Activated T-cell treated with anti-CD3 and anti-CD28 coated beads, Interleukin-2, amount 50 U/mL, for 48 hours (primary cell): ENCODE results near the gene UNG.
"Not testable (repeated sequence)": the region's sequence is repeated elsewhere in the genome, so short reads cannot be mapped to it uniquely, and the experiment has no call there.

ENCODE experiments used
- DNase-seq, 2 experiments: peaks; one replicate each; pipeline ENCODE4 v3.0.0-alpha.2; 2020

Gene UNG

DNA sequence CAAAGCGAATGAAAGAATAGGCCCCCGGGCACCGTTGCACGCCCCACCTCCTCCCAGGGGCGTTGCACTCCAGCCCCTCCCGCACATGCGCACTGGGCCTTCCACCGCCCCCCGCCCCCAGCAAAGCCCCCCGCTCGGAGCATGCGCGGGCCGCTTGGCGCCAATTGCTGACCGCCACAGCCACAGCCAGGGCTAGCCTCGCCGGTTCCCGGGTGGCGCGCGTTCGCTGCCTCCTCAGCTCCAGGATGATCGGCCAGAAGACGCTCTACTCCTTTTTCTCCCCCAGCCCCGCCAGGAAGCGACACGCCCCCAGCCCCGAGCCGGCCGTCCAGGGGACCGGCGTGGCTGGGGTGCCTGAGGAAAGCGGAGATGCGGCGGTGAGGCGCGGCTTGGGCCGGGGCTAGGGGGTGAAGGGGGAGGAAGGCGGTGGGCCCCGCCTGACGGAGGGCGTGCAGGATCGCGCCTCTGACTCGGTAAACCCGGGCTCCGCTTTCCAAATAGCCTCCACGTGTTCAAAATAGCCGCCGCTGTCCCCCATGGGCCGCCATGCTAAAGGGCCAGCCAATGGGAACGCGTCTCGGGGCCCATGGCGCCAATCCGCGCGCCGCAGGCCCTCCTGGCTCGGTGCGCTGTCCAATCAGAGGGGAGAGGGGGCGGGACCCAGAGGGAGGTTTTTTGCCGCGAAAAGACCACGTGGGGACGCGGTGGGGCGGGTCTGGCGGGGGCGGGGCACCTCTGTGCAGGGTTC lies at the start of gene UNG:
Gene UNG, plus strand, starts transcription at position 163 of the 748 bp plus-strand sequence. Its CDS starts 83 bp downstream, at position 246.
- peak; percentile 96 to 97 for DNase-seq

GRCh38 chr12:109048706-109049105 lies 48.7 kb upstream of the UNG start:
- DNase-seq = not testable (repeated sequence)

DNA sequence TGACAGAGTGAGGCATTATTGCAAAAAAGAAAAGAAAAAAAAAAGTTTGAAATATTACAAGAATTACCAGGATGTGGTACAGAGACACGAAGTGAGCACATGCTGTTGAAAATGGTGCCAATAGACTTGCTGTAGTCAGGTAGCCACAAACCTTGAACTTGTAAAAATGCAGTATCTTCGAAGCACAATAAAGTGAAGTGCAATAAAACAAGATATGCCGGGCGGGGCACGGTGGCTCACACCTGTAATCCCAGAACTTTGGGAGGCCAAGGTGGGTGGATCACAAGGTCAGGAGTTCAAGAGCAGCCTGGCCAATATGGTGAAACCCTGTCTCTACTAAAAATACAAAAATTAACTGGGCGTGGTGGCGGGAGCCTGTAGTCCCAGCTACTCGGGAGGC lies 47.6 kb upstream of the UNG start:
- DNase-seq = not testable (repeated sequence)

- no peak for DNase-seq
Observed at GRCh38 chr12:109052097-109052413, 45.3 kb upstream of the UNG start.

GRCh38 chr12:109052414-109053323 lies 44.7 kb upstream of the UNG start, which contains the start of gene USP30:
Gene USP30 (plus strand): TSS chr12:109052576. CDS start chr12:109052679, 103 bp downstream.
- DNase-seq = peak; percentile 88 to 91

- peak; percentile 38 to 48 for DNase-seq
Observed at GRCh38 chr12:109053382-109054123, 43.8 kb upstream of the UNG start.

DNA sequence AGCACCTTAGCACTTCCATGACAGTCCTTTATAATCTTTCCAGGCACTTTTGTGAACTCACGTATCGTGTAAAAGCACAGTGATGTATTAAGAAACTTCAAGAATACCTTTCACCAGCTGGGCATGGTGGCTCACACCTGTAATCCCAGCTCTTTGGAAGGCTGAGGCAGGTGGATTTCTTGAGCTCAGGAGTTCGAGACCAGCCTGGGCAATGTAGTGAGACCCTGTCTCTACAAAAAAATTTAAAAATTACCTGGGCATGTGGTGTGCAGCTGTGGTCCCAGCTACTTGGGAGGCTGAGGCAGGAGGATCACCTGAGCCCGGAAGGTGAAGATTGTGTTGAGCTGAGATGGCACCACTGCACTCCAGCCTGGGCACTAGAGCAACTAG lies 43.3 kb upstream of the UNG start:
- DNase-seq = not testable (repeated sequence)

- DNase-seq = no peak
Observed at GRCh38 chr12:109054520-109054919, 42.9 kb upstream of the UNG start.

GRCh38 chr12:109056891-109057290 lies 40.5 kb upstream of the UNG start:
- DNase-seq = no peak

- DNase-seq = no peak
Observed at GRCh38 chr12:109057376-109057775, 40.0 kb upstream of the UNG start.

- DNase-seq = no peak
Observed at GRCh38 chr12:109058773-109059172, 38.6 kb upstream of the UNG start.

GRCh38 chr12:109064143-109064542 lies 33.3 kb upstream of the UNG start:
- DNase-seq = no peak

DNA sequence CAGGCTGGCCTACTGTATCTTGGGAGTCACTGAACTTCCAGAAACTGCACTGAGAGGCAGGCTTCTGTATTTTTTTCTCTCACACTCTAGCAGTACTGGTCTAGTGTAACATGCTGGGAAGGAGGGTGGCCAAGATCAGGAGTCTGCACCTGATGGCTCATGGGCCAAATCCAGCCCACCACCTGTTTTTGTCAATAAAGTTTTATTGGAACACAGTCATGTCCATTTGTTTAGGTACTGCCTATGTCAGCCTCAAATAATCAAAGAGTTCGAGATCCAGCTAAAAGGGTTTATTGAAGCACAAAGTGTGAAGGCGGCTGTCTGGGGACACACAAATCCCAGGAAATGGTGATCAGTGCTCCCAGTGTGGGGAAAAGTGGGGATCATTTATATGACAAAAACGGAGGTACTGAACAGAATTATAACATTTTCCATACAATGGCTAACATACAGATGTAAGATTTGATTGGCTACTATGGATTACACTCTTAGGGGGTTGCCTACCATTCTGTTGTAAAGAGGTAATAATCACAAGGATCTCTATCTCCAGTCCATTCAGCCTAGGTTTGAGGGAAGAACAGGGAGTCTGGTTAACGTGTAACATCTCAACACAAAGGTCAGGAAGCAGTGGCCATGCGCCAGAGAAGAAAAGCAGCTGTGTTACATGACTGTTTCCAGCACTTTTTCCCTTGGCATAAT lies 32.1 kb upstream of the UNG start:
- DNase-seq = no peak

DNA sequence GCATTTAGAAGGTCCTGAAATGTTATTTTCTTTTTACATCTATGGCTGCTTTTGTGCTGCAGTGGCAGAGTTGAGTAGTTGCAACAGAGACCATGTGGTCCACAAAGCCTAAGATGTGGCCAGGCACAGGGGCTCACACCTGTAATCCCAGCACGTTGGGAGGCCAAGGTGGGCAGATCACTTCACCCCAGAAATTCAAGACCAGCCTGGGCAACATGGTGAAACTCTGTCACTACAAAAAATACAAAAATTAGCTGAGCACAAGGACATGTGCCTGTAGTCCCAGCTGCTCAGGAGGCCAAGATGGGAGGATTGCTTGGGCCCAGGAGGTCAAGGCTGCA lies 31.6 kb upstream of the UNG start:
- no peak for DNase-seq

DNA sequence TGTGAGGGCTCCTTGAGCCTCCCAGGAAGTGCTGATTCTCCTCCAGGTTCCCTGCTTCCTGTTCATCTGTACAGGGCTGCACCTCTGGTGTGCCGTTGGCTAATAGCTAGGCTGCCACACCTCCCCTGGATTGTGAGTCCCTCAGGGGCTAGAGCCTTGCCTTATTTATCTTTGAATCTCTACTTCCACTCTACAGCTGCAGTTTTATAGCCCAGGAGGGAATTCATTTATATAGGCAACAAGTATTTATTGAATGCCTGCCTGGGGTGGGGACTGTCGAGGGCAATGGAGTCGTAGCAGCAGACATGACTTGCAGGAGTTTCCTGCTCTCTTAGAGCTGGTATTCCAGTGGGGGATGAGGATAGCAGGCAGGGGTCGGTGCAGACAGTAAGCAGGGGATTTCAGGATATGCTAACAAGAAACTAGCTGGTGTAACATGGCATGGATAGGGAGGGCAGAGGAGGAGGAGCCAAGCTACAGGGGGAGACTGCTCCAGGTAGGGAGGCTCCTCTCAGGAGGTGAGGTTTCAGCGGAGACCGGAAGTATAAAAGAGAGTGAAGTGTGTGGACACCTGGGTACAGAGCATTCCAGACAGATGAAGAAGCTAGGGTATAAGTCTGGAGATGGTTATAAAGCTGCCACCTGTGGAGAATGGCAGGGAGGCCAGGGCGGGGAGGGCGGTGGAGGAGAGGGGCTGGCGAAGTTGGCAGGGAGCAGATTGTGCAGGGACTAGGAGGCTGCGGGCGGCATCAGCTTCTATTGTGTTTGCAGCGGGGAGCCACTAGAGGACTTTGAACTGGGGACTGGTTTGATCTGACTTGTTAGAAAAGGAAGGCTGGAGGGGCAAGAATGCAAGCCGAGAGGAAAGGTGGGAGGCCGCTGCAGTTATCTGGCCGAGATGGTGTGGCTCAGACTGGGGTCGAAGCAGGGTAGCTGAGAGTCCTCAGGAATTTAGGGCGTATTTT lies 27.8 kb upstream of the UNG start:
- no peak for DNase-seq

DNA sequence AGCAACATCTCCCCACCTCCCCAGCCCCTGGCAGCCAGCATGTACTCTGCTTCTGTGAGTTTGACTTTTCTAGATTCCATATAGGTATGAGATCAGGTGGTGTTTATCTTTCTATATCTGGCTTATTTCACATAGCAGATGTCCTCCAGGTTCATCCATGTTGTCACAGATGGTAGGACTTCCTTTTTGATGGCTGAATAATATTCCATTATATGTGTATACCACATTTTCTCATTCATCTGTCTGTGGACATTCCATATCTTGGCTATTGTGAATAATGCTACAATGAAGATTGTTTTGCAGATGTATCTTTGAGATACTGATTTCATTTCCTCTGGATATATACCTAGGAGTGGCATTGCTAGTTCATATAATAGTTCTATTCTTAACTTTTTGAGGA lies 22.5 kb upstream of the UNG start:
- no peak for DNase-seq

DNA sequence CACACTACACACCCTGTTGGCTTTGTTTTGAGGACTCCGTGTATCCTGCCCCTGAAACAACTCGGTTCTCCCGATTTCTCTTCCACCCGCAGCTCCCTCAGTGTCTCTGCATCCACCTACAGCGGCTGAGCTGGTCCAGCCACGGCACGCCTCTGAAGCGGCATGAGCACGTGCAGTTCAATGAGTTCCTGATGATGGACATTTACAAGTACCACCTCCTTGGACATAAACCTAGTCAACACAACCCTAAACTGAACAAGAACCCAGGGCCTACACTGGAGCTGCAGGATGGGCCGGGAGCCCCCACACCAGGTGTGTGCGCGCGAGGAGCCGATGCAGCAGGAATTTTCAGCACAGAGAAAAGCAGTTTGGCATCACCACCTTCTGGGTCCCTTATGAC lies 14.6 kb upstream of the UNG start:
- DNase-seq = no peak

DNA sequence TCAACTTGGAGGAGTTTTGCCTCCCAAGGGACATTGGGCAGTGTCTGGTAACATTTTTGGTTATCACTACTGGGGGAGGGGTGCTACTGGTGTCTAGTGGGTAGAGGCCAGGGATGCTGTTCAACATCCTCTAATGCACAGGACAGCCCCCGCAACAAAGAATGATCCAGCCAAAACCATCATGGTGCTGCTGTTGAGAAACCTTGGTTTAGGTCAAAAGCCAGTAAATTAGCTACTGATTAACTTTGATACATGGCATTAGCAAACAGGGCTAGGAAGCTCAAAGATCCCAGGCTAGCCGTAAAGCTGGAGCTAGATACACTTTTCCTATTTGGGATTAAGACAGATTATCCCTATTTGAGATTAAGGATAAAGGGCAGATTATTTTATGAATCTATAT lies 13.0 kb upstream of the UNG start:
- DNase-seq = no peak

DNA sequence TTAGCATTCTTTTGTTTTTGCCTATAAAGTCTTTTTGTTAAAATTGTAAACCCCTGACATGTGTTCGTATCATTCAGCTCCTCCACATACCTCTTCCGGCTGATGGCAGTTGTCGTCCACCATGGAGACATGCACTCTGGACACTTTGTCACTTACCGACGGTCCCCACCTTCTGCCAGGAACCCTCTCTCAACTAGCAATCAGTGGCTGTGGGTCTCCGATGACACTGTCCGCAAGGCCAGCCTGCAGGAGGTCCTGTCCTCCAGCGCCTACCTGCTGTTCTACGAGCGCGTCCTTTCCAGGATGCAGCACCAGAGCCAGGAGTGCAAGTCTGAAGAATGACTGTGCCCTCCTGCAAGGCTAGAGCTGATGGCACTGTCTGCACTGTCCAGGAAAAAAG lies 11.8 kb upstream of the UNG start:
- no peak for DNase-seq

- DNase-seq = no peak
Observed at GRCh38 chr12:109087250-109087649, 10.1 kb upstream of the UNG start.

- DNase-seq = no peak
Observed at GRCh38 chr12:109088818-109089217, 8.6 kb upstream of the UNG start.

DNA sequence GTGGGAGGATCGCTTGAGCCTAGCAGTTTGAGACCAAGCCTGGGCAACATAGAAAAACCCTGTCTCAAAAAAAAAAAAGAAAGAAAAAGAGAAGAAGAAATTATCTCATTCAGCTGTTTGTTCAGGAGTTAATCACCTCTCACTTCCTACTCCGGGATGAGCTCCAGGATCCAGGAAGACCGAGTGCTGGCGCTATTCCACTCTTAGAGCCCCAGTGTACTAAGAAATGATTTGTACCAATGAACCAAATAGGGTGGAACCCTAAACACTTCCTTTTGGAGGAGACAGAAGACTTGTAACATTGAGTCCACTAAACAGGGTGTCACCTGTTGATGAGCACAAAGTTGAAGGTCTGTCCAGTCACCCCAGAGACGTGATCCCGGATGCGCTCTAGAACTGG lies 7.7 kb upstream of the UNG start:
- no peak for DNase-seq
